AG09309 (cell line): ENCODE results near the gene DLG2.

Experiments
- DNase-seq: peaks from one replicate; pipeline ENCODE4 v3.0.0-alpha.2; 2010; ENCODE audit warnings: low read depth
- H3K4me3 ChIP-seq: 2 replicates; pipeline ENCODE4 v1.5.1; 2011; ENCODE audit warnings: mild to moderate bottlenecking, low read depth, low read length, moderate library complexity; ENCODE audit not compliant: control insufficient read depth
- TF ChIP-seq, protein P1 (sequence below): IDR thresholded peaks from 2 replicates; pipeline ENCODE4 v1.5.1; 2011; ENCODE audit warnings: mild to moderate bottlenecking, low read depth, low read length, inconsistent platforms; ENCODE audit not compliant: insufficient read depth, control insufficient read depth; ENCODE audit errors: missing control alignments

DLG2 gene

DNA sequence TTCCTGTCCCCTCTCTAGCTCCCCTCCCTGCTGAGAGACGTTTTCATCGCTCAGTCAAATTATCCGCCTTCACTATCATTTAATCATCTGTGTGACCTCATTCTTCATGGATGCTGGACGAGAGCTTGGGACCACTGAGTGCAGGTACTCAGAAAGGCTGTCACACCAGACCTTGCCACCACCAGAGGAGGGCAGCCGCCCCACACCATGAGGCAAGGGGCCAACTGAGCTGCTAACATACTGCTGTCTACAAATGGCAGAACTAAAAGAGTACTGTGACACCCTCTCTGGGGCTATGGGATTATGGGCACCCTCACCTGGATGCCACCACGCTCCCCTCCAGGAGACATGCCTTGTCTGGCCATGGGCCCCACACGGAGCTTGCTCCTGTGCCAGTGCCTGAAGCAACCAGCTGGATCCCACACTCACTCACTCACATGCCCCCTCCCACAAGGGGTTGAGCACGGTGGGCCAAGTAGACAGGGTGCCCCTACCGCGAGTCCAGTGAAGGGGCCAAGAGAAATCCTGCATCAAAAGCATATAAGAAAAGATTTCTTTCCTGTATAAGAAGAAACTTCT, 1670.9 kb downstream of the DLG2 start:
- TF ChIP-seq, protein P1, sequence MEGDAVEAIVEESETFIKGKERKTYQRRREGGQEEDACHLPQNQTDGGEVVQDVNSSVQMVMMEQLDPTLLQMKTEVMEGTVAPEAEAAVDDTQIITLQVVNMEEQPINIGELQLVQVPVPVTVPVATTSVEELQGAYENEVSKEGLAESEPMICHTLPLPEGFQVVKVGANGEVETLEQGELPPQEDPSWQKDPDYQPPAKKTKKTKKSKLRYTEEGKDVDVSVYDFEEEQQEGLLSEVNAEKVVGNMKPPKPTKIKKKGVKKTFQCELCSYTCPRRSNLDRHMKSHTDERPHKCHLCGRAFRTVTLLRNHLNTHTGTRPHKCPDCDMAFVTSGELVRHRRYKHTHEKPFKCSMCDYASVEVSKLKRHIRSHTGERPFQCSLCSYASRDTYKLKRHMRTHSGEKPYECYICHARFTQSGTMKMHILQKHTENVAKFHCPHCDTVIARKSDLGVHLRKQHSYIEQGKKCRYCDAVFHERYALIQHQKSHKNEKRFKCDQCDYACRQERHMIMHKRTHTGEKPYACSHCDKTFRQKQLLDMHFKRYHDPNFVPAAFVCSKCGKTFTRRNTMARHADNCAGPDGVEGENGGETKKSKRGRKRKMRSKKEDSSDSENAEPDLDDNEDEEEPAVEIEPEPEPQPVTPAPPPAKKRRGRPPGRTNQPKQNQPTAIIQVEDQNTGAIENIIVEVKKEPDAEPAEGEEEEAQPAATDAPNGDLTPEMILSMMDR, result no peak
- no peak overlapping the region for H3K4me3 ChIP-seq
- DNase-seq, result no peak

DNA sequence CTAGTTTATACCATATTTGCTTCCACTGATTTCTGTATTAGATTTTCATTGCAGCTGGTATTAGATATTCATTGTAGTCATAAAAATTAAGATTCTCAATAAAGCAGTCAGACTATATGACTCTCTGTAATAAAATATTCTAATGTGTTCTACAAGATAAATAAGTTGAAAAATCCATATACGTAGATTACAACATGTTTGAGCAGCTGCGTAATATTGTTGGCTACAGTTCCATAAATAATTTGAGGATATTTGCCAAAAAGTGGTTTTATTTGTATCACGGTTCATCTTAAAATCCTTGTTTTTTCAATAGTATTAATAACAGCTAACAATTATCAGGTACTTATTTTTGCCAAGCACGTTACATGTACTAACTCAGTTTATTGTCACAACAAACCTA, 1672.4 kb downstream of the DLG2 start:
- DNase-seq, result no peak
- TF ChIP-seq, protein P1, result no peak
- no peak overlapping the region for H3K4me3 ChIP-seq

DNA sequence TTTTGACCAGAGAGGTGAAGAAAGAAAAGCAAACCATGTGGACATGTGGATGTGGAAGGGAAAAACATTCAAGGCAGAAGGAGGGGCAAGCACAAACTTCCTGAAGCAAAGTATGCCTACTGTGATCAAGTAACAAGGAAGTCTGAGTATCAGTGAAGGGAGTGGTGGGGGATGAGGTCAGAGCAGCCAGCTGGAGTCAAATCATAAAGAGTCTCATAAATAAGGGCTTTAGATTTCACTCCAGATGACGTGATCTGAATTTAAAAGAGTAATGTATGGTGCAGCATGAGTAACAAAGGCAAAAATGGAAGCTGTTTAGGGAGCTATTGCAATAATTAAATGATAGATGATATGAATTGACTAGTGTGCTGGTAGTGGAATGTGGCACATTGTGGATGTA, 1675.6 kb downstream of the DLG2 start:
- TF ChIP-seq, protein P1, result no peak
- no peak overlapping the region for H3K4me3 ChIP-seq
- DNase-seq, result no peak

DNA sequence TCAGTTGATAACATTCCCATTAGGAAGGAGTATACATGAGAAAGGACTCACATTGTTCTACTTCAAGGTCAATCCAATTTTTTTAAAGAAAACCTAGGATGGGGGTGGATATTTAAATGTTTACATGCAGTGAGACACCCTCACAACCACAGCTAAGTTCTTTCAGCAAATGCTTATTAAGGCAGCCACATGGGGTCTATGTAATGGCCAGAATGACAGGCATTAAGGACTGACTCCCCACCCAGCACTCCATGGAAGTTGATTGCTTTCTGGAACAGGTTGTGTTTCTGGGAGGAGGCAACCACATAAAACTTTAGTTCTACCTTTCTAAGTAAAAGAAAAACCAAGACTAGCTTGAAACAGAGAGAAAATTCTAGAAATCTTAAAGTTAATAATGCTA, 1678.9 kb downstream of the DLG2 start:
- TF ChIP-seq, protein P1, result no peak
- H3K4me3 ChIP-seq, result no peak overlapping the region
- no peak for DNase-seq

DNA sequence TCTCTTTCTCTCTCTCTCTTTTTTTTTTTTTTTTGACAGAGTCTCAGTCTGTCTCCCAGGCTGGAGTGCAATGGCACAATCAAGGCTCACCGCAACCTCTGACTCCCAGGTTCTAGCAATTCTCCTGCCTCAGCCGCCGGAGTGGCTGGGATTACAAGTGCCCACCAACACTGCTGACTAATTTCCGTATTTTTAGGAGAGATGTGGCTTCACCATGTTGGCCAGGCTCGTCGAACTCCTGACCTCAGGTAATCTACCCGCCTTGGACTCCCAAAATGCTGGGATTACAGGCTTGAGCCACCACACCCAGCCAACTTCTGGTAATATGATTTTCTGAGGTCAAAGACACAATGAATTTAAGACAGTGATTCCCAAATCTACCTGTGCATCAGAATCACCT, 1681.2 kb downstream of the DLG2 start:
- no peak overlapping the region for H3K4me3 ChIP-seq
- TF ChIP-seq, protein P1, result no peak
- DNase-seq, result no peak

DNA sequence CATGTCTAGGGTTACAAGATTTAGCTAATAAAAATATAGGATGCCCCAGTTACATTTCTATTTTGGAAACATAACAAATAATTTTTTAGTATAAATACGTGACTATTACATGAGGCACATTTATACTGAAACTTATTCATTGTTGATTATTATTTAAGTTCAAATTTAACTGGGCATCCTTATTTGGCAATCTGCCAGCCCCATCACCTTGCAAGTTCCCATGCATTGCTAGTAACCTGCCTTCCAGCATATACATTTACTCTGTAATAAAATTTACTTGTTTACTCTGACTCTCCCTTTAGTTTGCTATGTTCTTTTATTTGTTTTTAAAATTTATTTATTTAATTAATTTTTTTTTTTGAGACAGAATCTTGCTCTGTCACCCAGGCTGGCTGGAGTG, 1686.1 kb downstream of the DLG2 start:
- no peak for DNase-seq
- H3K4me3 ChIP-seq, result no peak overlapping the region
- TF ChIP-seq, protein P1, result no peak

DNA sequence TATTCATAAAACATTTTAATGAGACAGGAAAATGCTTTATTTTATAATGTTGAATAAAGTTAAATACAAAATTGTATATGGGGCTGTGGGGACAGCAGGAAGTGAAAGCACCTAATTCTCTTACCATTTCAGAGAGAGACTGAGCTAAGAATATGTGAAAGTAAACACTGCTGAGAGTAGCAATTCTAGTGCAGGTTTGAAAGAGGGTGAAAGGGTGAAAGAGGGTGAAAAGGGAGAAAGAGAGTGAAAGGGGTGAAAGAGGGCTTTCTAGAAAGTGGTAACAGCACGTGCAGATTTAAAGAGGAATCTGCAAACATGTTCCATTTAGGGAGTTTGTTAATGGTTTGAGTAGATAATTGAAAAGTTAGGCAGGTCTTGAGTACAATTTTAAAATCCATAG, 1689.0 kb downstream of the DLG2 start:
- no peak overlapping the region for H3K4me3 ChIP-seq
- no peak for DNase-seq
- TF ChIP-seq, protein P1, result no peak
